ENCODE results near the gene CHCT1.
"Not testable (repeated sequence)": the region's sequence is repeated elsewhere in the genome, so short reads cannot be mapped to it uniquely, and the experiment has no call there.

The CHCT1 gene

DNA sequence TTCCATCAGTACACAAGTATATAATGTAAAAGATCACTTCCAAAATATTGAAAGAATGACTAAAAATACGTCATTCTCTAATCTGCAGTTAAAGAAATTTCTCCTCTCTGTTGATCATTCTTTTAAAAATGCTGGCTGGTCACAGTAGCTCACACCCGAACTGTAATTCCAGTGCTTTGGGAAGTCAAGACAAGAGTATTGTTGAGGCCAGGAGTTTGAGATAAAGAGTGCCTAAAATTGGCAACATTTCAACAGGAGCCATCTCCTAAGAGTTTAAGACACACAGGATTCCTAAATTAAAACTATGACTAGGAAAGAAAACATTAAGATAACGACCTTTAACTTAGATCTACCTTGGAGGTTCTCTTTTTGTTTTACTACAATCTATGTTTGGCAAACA is 25.9 kb upstream of the CHCT1 start:
- no peak for DNase-seq (ENCODE audit: extremely low spot score, insufficient read length, low read depth)
- no peak for FAIRE-seq

GRCh38 chr17:60398227-60398959 is 23.9 kb upstream of the CHCT1 start:
- DNase-seq (ENCODE audit: extremely low spot score, insufficient read length, low read depth) = peak; percentile 28
- FAIRE-seq = peak; percentile 91

- DNase-seq (ENCODE audit: extremely low spot score, insufficient read length, low read depth) = no peak
- no peak for FAIRE-seq
Measured at GRCh38 chr17:60401819-60402218, 20.5 kb upstream of the CHCT1 start.

- DNase-seq (ENCODE audit: extremely low spot score, insufficient read length, low read depth) = no peak
- no peak for FAIRE-seq
Measured at GRCh38 chr17:60403523-60403810, 18.8 kb upstream of the CHCT1 start.

DNA sequence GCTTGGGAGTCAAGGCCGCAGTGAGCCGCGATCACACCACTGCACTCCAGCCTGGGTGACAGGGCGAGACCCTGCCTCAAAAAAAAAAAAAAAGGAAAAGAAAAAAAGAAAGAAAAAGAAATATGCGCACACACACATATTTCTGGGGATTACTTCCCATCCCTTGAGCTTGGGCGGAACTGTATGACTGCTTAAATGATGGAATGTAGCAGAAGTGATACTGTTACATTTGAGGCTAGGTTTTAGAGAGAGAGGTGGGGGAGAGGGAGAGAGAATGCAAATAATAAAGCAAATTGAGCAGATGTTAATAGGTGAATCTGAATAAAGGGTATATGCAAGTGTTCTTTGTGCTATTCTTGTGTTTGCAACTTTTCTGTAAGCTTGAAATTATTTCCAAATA is 18.3 kb upstream of the CHCT1 start:
- FAIRE-seq = no peak
- no peak for DNase-seq (ENCODE audit: extremely low spot score, insufficient read length, low read depth)

- DNase-seq (ENCODE audit: extremely low spot score, insufficient read length, low read depth) (no peak), FAIRE-seq (no peak)
Measured at GRCh38 chr17:60406887-60407286, 15.4 kb upstream of the CHCT1 start.

GRCh38 chr17:60410001-60410400 is 12.3 kb upstream of the CHCT1 start:
- FAIRE-seq = no peak
- no peak for DNase-seq (ENCODE audit: extremely low spot score, insufficient read length, low read depth)

DNA sequence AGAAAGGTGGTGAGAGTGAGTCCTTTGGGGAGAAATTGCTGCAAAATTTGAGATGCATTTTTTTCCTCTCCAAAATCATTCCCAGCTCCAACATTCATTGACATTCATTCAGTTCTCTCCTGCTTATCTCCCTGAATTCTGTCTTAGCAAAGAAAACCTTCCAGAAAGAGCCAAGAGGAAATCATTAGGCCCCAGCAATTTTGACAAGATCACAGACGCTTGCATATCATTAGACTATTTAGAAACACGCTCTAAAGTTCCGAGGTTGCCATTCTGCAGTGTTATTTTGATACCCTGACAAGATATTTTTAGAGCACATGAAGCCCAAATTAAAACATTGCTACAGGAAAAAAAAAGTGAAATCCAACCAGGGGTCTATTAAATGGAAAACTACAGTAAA is 9.6 kb upstream of the CHCT1 start:
- DNase-seq (ENCODE audit: extremely low spot score, insufficient read length, low read depth) = no peak
- no peak for FAIRE-seq

GRCh38 chr17:60415146-60415545 is 7.1 kb upstream of the CHCT1 start:
- DNase-seq (ENCODE audit: extremely low spot score, insufficient read length, low read depth) = no peak
- FAIRE-seq = no peak

- DNase-seq (ENCODE audit: extremely low spot score, insufficient read length, low read depth) = no peak
- FAIRE-seq = no peak
Measured at GRCh38 chr17:60416368-60416925, 5.8 kb upstream of the CHCT1 start.

GRCh38 chr17:60419003-60419402 is 3.3 kb upstream of the CHCT1 start:
- FAIRE-seq; DNase-seq (ENCODE audit: extremely low spot score, insufficient read length, low read depth): not testable (repeated sequence)

DNA sequence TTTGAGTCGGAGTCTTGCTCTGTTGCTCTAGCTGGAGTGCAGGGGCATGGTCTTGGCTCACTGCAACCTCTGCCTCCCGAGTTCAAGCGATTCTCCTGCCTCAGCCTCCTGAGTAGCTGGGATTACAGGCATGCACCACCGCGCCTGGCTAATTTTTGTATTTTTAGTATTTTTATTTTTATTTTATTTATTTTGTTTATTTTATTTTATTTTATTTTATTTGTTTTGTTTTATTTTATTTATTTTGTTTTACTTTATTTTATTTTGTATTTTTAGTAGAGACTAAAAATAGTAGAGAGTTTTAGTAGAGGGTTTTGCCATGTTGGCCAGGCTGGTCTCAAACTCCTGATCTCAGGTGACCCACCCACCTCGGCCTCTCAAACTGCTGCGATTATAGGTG is 2.4 kb upstream of the CHCT1 start:
- not testable (repeated sequence) for DNase-seq (ENCODE audit: extremely low spot score, insufficient read length, low read depth); FAIRE-seq

GRCh38 chr17:60421273-60422161 is 772 bp upstream of the CHCT1 start:
- FAIRE-seq (peak; percentile 68), DNase-seq (ENCODE audit: extremely low spot score, insufficient read length, low read depth) (peak; percentile 72)

DNA sequence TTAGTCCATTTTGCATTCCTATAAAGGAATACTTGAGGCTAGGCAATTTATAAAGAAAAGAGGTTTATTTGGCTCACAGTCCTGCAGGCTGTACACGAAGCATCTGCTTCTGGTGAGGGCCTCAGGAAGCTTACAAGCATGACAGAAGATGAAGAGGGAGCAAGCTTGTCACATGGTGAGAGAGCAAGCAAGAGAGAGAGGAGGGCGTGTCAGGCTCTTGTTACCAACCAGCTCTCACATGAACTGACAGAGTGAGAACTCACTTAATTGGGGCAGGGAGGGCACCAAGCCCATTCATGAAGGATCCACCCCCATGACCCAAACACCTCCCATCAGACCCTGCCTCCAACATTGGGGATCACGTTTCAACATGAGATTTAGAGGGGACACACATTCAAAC is 1.6 kb downstream of the CHCT1 start:
- FAIRE-seq = no peak
- DNase-seq (ENCODE audit: extremely low spot score, insufficient read length, low read depth) = no peak

GRCh38 chr17:60425626-60426025 is 3.3 kb downstream of the CHCT1 start:
- FAIRE-seq (no peak), DNase-seq (ENCODE audit: extremely low spot score, insufficient read length, low read depth) (no peak)

- FAIRE-seq (no peak), DNase-seq (ENCODE audit: extremely low spot score, insufficient read length, low read depth) (no peak)
Measured at GRCh38 chr17:60426596-60426995, 4.3 kb downstream of the CHCT1 start.

GRCh38 chr17:60428491-60428890 is 6.2 kb downstream of the CHCT1 start:
- DNase-seq (ENCODE audit: extremely low spot score, insufficient read length, low read depth); FAIRE-seq: not testable (repeated sequence)

- DNase-seq (ENCODE audit: extremely low spot score, insufficient read length, low read depth); FAIRE-seq: not testable (repeated sequence)
Measured at GRCh38 chr17:60430561-60430960, 8.3 kb downstream of the CHCT1 start.

- not testable (repeated sequence) for DNase-seq (ENCODE audit: extremely low spot score, insufficient read length, low read depth); FAIRE-seq
Measured at GRCh38 chr17:60433021-60433997, 11.0 kb downstream of the CHCT1 start.
